ENCODE data around the gene DCDC1. TPM values are rescaled to one million over a fixed set of nuclear protein-coding genes. Genes with fewer than 3 reads are reported as not detected.
"Not testable (repeated sequence)": the region's sequence is repeated elsewhere in the genome, so short reads cannot be mapped to it uniquely, and the experiment has no call there.

Gene DCDC1
- polyA plus RNA-seq, 4 donors, result 3.4 to 7.3 (median 5.1) TPM

- no peak for DNase-seq (ENCODE audit: low read depth in 4 of 4, low spot score in 2 of 4)
Measured at GRCh38 chr11:31000381-31000780, 369.2 kb downstream of the DCDC1 start.

DNA sequence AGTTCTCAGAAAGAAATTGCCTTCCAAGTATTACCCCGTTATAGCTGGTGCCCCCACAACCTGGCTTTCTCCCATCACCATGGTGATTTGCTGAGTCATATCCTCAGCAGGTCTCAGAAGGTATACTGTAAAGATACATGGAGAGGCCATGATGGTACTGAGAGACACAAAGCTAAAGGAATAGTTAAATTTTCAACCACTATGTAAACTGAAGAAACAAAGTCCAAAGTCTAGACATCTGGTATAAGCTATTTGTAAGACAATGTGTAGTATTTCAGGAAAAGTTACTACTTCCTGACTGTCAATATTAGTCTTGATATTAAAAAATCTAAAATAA, 377.1 kb downstream of the DCDC1 start:
- no peak for DNase-seq (ENCODE audit: low read depth in 4 of 4, low spot score in 2 of 4)

DNA sequence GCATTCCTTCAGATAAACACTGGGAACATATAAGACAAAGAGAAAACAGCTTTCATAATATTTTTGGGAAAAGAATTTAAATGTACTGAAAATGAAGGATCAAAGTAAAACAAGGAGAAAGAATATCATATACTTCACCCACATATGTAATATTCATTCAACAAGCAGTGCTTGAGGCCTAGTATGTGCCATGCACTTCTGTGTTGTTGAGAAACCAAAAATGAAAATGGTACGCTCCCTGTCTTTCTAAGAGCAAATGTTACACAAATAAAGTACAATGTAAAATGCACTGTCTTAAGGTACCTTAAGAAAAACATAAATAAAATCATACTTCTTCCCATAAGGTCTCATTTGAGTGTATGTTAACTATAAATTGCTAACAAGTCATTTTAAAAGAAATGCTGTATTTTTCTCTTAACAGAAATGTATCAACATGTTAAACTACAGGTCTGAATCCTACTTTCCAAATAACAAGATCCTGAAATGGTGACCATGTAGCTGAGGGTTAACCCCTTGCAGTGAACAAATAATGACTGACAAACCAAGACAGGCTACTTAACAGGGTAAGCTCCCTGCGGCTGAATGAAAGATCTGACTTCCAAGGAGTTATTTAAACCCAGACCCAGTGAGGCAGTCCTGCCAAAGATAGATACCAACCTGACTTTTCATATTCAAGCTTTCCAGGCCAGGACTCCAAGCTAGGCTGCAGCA, 377.6 kb downstream of the DCDC1 start:
- DNase-seq (ENCODE audit: low read depth in 4 of 4, low spot score in 2 of 4), result no peak

DNA sequence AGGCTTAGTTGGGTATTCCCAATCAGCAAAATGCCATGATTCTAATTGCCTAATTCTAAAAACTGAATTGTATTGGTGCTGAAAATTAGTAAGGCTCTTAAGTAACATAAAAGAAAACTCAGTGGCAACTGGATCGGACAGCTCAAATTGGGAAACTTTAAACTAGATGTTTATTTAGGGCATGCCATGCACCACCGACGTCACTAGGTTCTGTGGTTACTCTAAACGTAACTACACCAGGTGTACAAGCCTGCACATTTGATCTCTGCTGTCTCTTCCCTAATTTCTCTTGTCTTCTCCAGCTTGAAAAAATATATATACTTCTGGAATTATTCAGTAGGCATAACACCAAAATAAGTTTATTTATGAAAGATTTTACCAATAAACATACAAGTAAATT, 378.2 kb downstream of the DCDC1 start:
- DNase-seq (ENCODE audit: low read depth in 4 of 4, low spot score in 2 of 4), result no peak

DNA sequence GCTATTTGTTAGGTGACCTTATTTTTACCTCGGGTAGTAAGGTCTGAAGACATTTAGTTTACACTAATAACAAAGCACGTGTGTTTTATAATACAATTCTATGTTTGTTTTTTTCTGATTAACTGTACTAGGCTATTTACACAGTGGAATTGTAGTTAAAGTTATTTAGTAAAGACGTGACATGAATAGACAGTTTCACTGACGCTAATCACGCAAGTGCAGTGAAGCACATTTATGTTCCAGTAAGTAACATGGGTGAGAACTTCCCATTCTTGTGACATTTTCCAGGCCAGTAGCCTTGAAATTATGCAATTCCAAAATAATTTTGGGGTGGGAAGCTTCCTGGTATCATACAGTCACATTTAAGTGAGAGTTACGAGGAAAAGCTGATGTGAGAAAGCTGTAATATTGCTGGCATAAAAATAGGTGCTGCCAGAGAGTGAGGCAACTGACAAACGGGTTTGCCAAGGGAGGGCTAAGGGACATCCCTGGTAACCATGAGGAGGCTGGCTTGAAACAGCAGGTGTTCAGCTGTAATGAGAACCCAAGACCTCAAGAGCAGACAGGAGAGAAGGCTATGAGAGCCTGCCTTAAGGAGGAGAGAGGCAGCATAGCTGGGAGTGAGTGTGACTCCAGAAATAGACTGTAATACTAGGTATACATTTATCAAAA, 378.8 kb downstream of the DCDC1 start:
- DNase-seq (ENCODE audit: low read depth in 4 of 4, low spot score in 2 of 4), result no peak

GRCh38 chr11:30987819-30988218, 381.7 kb downstream of the DCDC1 start:
- no peak for DNase-seq (ENCODE audit: low read depth in 4 of 4, low spot score in 2 of 4)

DNA sequence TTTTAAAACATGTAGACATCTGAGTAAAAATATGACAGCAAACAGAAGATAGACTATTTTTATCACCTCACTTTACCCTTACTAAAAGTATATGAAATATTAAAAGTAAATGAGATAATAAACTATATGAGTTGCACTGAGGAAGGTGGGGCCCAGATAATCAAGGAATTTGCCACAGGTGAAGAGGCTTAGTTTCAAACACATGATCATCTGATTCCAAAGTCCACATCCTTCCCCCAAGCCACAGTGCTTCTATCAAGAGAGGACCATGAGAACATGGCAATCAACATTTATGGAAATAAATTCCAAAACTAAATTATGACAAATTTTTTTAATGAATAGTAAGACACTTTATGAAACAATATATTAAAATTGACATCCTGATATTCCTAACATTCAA, 384.0 kb downstream of the DCDC1 start:
- no peak for DNase-seq (ENCODE audit: low read depth in 4 of 4, low spot score in 2 of 4)

DNA sequence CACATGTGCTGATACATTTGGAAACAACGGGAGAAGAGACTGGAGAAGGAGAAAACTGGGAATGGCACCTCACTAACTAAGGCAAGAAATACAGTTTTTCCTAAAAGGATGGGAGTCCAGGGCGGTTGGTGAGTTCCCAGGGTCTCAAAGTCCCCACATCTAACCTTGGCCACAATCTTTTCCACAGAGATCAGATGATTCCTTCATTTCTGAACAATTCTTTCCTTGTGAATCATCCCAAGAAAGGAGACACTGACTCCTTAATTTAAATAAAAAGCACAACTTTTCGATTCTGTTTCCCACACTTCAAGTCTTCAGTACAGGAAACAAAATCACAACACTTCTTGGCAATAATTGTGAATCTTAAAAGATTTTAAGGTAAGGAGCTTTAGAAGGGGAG, 384.7 kb downstream of the DCDC1 start:
- no peak for DNase-seq (ENCODE audit: low read depth in 4 of 4, low spot score in 2 of 4)

- DNase-seq (ENCODE audit: low read depth in 4 of 4, low spot score in 2 of 4), result no peak
Measured at GRCh38 chr11:30984442-30984816, 385.1 kb downstream of the DCDC1 start.

GRCh38 chr11:30983776-30984441, 385.6 kb downstream of the DCDC1 start:
- no peak for DNase-seq (ENCODE audit: low read depth in 4 of 4, low spot score in 2 of 4)

DNA sequence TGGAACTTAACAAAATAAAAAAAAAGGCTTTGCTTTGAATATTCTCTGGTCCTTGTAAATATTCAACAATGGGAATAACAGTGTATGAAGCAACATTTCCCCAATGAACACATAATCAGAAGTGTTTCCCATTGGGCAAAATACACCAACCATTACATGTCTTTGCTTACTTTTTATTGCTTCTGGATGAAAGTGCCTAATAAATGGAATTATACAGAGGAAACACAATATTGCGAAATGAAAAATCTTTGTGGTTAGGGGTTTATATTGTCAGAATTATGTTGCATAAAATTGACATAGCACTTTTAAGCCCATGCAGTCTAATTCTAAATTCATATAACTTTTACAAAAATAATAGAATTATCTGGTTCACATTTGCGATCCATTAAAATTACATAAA, 386.4 kb downstream of the DCDC1 start:
- DNase-seq (ENCODE audit: low read depth in 4 of 4, low spot score in 2 of 4), result no peak

GRCh38 chr11:30967579-30967978, 402.0 kb downstream of the DCDC1 start:
- no peak for DNase-seq (ENCODE audit: low read depth in 4 of 4, low spot score in 2 of 4)

- peak in 1 of 4 donors; percentile 2 for DNase-seq (ENCODE audit: low read depth in 4 of 4, low spot score in 2 of 4)
Measured at GRCh38 chr11:30960387-30960992, 409.0 kb downstream of the DCDC1 start.

- DNase-seq (ENCODE audit: low read depth in 4 of 4, low spot score in 2 of 4), result no peak
Measured at GRCh38 chr11:30956751-30957150, 412.8 kb downstream of the DCDC1 start.

- no peak for DNase-seq (ENCODE audit: low read depth in 4 of 4, low spot score in 2 of 4)
Measured at GRCh38 chr11:30949838-30950237, 419.7 kb downstream of the DCDC1 start.

DNA sequence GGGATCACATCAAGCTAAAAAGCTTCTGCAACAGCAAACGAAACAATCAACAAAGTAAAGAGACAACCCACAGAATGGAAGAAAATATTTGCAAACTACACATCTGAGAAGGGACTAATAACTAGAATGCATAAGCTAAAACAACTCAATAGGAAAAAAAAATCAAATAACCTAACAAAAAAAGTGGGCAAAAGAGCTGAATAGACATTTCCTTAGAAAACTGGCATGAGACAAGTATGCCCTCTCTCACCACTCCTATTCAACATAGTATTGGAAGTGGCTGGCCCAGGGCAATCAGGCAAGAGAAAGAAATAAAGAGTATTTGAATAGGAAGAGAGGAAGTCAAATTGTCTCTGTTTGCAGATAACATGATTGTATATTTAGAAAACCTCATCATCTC, 421.8 kb downstream of the DCDC1 start:
- DNase-seq (ENCODE audit: low read depth in 4 of 4, low spot score in 2 of 4), result not testable (repeated sequence)

- DNase-seq (ENCODE audit: low read depth in 4 of 4, low spot score in 2 of 4), result no peak
Measured at GRCh38 chr11:30938810-30939209, 430.7 kb downstream of the DCDC1 start.

DNA sequence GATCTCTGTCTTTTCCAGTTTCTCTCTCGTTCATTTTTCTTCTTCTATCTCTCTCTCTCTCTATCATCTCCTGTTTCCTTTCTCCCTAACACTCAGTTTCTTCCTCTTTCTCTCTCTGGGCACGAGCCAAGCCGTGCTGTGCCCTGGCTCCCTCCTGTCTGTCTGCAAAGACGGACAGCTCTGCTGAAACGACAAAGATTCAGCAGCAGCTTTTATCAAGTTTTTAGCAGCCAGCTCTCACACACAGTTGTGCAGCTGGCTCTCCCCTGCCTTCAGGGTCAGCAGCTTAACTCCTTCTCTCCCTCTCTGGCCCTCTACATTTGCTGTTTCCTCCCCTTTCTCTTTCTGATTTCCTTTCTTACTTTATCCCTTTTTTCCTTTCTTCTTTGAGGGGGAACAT, 431.4 kb downstream of the DCDC1 start:
- DNase-seq (ENCODE audit: low read depth in 4 of 4, low spot score in 2 of 4), result no peak

- DNase-seq (ENCODE audit: low read depth in 4 of 4, low spot score in 2 of 4), result no peak
Measured at GRCh38 chr11:30936491-30936890, 433.0 kb downstream of the DCDC1 start.

- DNase-seq (ENCODE audit: low read depth in 4 of 4, low spot score in 2 of 4), result no peak
Measured at GRCh38 chr11:30935861-30936260, 433.7 kb downstream of the DCDC1 start.

DNA sequence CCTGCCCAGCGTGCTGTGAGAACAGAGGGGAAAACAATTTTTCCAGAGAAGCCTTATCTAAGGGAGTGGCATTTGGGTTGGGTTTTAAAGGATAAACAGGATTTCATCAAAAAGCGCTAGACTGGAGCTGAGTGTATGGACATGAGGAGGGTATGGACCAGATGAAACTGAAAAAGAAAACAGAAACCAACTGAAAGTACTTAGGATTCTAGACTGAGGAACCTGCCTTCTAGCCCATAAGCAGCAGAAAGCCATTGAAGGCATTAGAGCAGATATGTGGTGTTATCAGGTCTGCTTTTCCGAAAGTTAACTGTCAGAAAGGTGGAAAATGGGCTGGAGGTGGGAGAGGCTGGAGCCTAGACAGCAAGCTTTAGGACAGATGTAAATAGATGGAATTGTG, 443.4 kb downstream of the DCDC1 start:
- no peak for DNase-seq (ENCODE audit: low read depth in 4 of 4, low spot score in 2 of 4)

DNA sequence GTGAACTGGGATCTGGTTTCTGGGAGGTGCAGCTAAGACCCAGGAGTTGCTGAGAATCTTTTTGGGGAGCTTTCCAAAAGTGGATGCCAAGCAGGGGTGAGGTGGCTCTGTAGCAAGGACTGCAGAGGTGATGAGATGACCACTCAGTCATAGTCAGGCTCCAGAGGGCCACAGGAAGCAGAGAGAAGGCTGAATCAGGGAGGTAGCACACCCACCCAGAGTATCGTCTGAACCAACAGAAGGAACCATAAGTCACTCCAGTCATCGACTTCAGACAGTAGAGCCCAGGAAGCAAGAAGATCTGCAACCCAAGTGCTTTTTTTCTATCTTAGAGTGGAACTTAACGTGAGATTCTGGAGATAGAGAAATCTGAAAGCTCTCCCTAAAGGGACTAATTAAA, 447.7 kb downstream of the DCDC1 start:
- DNase-seq (ENCODE audit: low read depth in 4 of 4, low spot score in 2 of 4), result no peak
